Activated CD4-positive, alpha-beta T cell treated with anti-CD3 and anti-CD28 coated beads, Interleukin-2, Interleukin-6, amounts not matched to agents 100 ng/mL and 50 ng/mL, durations not matched to agents 16 hours and 8 hours (primary cell): ENCODE results near the gene SPATA20.
A peak's percentile ranks its signal among the peaks of the same experiment; 100 is the strongest.

Experiments used
- DNase-seq: peaks from one replicate; pipeline ENCODE4 v3.0.0-alpha.2; 2020

The SPATA20 gene

DNA sequence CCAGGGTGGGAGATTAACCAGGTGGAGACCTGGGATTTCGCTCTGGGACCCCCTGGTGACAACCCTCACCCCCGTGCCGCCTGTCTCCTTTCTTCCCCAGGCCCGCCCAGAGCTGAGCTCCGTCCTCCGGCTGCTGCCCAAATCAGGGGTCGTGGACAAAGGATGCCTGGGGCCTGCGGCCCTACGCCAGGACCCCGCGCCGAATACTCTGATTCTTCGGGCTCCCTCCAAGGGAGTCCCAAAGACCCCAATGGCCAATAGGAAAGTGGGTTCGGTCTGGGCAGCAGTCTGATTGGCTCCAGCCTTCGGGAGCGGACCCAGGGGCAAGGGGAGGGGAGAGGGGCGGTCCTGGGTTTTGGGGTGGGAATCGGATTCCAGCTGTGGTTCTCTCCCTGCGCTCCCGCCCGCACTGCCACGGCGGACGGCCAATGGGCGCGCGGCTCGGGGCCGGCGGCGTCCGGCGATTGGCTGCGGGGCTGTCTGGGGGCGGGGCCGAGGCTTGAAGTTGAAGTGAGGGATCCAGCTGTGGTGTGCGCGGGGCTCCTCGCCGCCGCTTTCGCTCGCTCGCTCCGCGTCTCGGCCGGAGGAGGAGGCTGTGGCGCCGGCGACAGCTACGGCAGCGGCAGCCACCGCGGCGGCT, 13.3 kb downstream of the SPATA20 start, which contains the start of gene CACNA1G:
CACNA1G (plus strand) TSS at position 531 of the 640 bp plus-strand sequence. CDS start 745 bp downstream, outside the sequence.
- DNase-seq = peak; percentile 89

DNA sequence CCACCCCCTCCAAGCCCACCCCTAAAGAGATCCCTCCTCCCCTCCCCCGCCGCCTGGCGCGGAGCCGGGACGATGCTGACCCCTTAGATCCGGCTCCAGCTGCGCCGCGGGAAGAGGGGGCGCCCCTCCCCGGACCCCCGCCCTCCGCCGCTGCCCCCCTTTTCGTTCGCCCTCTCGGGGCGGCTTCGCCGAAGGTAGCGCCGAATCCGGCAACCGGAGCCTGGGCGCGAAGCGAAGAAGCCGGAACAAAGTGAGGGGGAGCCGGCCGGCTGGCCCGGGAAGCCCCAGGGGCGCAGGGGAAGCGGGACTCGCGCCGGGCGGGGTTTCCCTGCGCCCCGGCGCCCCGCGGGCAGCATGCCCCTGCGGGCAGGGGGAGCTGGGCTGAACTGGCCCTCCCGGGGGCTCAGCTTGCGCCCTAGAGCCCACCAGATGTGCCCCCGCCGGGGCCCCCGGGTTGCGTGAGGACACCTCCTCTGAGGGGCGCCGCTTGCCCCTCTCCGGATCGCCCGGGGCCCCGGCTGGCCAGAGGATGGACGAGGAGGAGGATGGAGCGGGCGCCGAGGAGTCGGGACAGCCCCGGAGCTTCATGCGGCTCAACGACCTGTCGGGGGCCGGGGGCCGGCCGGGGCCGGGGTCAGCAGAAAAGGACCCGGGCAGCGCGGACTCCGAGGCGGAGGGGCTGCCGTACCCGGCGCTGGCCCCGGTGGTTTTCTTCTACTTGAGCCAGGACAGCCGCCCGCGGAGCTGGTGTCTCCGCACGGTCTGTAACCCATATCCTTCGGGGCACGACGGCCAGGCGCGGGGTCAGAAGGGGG, 14.2 kb downstream of the SPATA20 start:
- DNase-seq = no peak

DNA sequence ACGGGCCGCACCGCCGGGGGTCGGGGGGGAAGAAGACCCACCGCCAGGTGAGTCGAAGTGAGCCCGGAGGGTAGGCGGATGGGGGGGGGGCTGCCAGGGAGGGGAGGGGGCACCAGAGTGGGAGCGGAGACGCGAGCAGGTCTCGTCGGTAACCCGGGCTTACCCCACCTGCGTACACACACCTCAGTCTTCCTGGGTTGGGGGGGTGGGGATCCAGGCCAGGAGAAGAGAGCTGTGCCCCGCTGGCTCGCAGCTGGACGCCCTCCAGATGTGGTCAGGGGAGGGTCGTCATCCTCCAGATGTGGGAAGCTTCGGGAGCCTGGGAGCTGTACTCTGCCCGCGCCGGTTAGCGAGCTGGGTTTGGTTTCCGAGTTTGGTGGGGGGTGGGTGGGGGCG, 14.8 kb downstream of the SPATA20 start:
- no peak for DNase-seq

DNA sequence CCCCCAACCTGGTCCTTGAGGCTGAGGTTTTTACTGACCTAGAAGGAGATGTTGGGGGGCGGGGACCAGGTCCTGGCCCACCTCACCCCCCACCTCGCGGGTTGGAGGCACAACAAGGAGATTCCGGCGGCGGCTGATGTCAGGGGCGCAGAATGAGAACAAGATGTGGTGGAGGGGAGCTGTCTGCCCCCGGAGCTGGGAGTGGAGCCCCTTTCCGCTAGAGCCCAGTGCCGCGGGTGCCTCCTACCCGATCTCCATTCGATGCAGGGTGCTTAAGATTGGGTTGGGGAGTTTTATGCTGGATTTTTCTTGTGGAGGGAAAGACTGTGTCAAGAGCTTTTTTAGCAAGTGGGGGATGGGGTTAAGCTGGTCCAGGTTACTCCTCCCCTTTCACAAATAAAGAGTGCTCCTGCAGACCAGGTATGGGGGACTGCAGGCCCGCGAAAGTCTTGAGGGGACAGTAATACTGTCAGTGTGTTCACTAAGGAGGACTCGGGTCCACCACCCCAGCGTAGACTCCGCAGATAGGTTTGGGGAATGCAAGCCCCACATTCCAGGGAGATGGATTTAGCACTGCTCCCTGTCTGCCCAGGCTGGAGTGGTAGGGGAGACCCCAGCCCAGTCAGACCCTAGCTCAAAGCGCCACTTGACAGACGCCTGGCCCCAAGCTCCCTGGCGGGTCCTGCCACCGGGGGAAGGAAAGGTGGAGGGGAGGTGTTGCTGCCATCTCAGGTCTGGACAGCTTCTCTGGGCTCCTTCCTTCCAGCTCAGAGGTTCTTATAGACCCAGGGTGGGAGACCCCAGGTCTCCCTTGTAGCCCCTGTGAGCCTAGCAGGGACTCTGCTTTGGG, 15.5 kb downstream of the SPATA20 start:
- DNase-seq = no peak

DNA sequence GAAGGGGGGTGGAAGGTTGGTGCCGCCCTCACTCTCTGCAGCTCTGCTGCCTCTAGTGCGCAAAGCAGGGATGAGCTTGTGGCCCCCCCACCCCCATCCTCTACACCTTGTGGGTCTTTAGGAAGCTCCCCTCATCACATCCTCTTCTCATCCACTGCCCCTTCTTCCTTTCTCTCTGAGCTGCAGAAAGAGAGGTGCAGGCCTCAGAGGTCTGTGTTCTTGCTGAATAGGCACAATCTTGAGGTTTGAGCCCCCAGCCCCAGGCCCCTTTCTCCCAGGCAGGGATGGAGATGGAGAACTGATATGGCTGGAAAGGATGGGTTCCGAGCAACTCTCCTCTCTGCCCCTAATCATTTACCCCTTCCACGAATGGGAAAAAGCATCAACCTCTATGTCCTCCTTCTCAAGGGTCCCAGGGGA, 16.1 kb downstream of the SPATA20 start:
- DNase-seq = no peak

DNA sequence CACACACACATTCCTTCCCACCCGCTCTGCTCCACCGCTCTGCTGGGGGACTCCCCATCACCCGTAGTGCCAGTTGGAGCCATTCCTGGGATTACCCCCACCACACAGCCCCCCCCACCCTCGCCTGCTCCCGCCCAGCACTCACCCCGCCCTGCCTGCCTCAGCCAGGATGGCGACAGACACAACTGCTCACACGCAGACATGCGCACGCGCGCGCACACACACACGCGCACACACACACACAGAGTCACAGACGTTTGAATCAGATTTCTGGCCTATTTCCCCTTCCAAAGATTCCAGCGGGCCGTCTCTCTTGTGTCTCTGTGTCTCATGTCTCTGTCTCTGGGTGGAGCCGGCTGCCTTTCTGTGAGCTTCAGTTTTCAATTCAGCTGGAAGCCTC, 17.9 kb downstream of the SPATA20 start:
- no peak for DNase-seq

DNA sequence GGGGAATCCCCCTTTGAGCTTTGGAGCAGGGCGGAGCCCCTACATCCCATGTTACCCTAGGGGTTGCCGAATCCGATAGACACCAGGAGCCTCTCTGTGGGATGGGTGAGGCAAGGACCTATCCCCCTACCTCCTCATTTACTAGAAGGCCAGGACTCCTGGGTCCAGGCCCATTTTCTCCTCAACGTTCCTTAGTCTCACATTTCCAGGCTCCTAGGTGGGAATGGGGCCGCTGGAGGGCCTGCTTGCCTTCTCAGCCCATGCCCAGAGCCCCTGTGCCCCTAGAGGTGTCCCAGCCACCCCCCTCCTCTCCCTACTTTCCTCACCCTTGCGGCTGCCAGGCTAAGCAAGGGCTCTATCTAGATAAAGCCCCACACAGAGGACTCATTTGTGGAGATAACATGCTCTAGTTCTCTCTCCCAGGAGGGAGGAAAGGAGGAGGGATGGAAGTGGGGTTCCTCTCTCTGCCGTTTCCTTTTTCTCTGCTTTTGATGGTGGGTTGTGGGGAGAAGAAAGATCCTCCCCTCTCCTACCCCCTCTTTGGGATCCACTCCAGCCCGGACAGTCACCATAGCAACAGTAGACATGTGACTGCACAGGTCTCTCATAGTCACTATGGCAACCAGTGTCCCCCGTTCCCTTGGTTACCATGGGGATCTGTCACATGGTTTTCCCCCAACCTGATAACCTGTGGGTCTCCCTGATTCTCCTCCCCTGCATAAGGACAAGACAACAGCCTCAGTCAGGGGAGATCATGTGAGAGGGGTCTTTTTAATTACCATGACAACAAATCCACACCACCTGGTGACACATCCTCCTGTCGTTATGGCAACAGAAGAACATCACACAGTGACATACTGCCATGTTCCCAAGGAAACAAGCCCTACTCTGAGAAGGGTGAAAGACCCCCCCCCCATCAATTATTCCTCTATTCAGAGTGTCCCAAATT, 18.7 kb downstream of the SPATA20 start:
- DNase-seq = no peak

DNA sequence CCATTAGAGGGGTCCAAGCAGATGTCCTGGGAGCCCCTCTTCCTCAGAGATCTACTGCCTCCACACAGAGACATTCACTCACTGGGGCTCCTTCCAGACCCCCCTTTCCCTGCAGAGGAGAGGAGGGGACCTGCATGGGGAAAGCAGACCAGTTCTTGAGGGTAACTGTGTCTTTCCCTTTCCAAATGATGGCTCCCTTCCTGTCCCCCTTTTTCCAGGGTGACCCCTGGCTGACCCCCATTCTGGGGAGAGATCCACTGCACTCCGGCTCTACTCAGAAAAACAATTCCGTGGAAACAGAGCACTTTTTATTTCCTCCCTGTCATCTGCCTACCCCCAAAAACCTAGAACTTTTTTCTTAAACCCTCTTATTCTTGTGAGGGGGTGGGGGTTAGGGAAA, 19.9 kb downstream of the SPATA20 start:
- DNase-seq = no peak

DNA sequence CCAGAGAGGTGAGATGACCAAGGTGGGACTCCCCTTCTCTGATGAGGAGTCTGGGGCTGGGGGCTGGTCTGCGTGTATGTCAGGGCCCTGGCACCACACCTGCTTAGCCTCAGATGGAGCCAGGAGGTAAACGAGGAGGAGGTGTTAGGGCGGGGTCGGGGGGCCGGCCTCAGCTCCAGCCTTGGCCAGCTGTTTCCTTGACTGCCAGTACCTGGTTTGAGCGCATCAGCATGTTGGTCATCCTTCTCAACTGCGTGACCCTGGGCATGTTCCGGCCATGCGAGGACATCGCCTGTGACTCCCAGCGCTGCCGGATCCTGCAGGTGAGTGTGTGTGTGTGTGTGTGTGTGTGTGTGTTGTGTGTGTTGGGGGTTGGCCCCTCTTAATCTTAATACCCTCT, 21.7 kb downstream of the SPATA20 start:
- DNase-seq = no peak

DNA sequence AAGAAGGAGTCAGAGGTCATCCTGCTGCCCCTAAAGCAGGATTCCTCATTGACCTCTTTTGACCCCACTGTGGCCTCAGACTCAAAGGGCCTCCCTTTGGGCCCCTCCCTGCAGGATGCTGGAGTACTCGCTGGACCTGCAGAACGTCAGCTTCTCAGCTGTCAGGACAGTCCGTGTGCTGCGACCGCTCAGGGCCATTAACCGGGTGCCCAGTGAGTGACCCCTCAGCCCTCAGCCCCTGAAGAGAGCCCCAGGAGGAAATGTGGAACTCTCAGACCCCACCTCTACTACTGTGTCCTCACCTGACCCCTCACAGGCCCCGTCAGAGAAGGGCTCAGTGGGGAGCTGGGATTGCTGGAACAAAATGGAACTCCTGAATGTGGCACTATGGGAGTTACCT, 22.6 kb downstream of the SPATA20 start:
- no peak for DNase-seq

DNA sequence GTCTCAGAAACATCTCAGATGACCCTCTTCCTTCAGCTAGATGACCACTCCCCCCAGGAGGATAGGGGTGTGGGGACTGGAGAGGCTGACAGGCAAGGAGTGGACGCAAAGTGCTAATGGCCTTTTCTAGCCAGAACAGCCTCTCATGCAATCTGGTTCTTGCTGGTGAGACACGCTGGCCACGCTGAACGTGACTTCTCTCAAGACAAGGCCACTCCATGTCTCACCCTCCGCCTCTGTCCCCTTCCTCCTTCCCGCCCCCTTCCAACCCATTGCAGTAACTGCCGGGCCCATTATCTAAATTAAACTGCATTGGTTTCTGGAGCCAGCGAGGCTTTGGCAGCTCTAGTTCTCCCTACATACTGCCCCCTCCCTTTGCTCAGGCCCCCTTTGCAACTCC, 23.1 kb downstream of the SPATA20 start:
- DNase-seq = no peak

DNA sequence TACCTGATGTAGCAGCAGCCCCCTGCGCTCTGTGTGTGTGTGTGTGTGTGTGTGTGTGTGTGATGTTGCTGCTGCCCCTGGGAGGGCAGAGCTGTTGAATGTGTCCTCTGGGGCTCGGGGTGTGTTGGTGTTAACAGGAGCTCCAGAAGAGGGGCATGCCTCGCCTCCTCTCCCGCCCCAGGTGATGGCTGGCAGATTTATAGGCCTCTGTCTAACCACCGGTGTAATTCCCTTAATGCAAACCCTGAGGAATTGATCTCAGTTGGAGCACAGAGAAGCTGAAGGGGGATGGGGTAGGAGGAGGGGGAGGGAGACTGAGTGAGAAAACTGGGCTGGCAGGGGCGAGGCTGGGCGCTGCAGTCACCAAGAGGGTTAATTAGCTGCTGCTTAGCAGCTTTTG, 23.6 kb downstream of the SPATA20 start:
- no peak for DNase-seq

DNA sequence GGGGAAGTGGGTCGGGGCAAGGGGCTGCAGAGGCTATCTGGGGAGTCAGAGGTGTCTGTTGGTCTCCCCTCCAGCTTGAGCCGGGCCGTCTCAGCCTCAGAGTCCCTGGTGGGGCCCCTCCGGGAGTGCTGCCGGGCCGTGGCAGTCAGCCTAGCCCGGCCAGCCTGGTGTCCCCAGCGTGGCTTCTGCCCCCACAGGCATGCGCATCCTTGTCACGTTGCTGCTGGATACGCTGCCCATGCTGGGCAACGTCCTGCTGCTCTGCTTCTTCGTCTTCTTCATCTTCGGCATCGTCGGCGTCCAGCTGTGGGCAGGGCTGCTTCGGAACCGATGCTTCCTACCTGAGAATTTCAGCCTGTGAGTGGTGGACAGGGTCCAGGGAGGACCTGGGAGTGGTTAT, 24.7 kb downstream of the SPATA20 start:
- DNase-seq = no peak

DNA sequence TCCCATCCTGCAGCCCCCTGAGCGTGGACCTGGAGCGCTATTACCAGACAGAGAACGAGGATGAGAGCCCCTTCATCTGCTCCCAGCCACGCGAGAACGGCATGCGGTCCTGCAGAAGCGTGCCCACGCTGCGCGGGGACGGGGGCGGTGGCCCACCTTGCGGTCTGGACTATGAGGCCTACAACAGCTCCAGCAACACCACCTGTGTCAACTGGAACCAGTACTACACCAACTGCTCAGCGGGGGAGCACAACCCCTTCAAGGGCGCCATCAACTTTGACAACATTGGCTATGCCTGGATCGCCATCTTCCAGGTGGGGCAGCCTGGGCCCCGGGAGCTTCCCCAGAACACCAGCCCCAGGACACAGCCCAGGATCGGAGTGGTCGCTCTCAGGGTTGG, 25.6 kb downstream of the SPATA20 start:
- no peak for DNase-seq

DNA sequence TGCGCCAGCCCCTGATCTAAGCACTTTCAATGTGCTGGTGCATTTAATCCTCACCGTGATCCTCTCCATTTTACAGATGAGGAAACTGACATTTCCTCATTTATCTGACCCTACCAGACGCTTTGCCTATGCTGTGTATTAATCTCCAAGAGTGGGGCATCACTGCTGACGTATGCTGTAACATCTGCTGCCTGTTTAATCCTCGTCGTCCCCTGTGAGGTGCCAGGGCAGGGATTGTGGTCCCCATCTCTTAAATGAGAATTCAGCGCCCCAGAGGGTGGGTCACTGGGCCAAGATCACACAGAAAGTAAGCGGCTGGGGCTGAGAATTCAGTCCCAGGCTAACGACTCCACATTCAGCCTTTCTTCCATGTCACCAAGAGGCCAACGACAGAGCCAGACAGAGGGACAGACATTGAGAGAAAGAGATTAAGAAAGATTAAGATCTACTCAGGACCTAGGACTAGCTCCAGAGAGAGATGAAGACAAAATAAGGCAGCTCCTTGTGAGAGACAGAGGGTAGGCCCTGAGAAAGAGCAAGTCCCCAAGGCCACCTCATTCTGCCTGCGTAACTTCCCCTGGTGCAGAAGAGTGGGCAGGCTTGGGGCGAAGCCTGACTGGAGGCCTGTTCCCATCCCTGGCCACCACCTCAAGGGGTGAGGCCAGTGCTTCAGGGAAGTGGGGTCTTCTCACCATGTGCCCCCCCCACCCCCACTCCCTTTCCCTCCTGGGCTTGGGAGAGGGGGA, 27.1 kb downstream of the SPATA20 start:
- no peak for DNase-seq

DNA sequence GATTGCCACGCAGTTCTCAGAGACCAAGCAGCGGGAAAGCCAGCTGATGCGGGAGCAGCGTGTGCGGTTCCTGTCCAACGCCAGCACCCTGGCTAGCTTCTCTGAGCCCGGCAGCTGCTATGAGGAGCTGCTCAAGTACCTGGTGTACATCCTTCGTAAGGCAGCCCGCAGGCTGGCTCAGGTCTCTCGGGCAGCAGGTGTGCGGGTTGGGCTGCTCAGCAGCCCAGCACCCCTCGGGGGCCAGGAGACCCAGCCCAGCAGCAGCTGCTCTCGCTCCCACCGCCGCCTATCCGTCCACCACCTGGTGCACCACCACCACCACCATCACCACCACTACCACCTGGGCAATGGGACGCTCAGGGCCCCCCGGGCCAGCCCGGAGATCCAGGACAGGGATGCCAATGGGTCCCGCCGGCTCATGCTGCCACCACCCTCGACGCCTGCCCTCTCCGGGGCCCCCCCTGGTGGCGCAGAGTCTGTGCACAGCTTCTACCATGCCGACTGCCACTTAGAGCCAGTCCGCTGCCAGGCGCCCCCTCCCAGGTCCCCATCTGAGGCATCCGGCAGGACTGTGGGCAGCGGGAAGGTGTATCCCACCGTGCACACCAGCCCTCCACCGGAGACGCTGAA, 28.7 kb downstream of the SPATA20 start:
- no peak for DNase-seq

DNA sequence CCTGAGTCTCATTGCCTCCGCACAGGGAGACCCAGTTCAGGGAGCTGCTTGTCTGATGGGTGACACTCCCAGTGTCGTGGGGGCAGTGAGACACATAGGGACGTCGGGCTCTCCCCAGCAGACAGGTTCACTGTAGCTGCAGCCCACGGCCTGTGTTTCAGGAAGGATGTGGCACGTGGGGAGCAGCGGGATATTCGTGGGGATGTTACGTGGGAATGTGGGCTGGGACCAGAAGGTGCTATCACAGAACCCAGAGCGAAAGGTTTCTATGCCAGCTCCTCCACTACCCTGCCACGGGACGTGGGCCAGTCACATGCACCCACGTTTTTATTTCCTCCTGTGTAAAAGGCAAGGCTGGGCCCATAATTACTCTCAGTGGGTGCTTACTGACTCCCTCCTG, 29.9 kb downstream of the SPATA20 start:
- no peak for DNase-seq

DNA sequence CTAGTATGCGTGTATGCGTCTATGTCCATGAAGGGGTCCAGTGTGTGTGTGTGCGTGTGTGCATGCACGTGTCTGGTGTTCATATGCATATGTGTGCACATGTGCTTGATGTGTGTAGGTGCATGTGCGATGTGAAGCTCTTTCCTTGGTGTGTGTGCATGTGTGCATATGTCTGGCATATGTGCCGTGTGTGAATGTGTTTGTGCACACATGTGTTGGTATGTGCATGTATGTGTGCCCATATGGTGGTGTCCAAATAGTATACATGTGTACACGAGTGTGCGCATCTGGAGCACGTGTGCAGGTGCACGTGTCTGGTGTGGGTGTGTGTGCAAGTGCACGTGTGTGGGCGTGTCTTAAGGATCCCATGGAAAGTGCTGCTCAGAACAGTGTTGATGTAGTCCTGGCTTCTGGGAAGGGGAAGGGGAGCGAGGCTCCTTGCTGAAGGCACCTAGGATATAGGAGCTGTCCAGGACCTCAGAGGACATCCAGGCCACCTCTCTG, 30.5 kb downstream of the SPATA20 start:
- no peak for DNase-seq

DNA sequence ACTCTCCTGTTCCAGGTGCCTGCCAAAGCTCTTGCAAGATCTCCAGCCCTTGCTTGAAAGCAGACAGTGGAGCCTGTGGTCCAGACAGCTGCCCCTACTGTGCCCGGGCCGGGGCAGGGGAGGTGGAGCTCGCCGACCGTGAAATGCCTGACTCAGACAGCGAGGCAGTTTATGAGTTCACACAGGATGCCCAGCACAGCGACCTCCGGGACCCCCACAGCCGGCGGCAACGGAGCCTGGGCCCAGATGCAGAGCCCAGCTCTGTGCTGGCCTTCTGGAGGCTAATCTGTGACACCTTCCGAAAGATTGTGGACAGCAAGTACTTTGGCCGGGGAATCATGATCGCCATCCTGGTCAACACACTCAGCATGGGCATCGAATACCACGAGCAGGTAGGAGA, 31.2 kb downstream of the SPATA20 start:
- DNase-seq = no peak

DNA sequence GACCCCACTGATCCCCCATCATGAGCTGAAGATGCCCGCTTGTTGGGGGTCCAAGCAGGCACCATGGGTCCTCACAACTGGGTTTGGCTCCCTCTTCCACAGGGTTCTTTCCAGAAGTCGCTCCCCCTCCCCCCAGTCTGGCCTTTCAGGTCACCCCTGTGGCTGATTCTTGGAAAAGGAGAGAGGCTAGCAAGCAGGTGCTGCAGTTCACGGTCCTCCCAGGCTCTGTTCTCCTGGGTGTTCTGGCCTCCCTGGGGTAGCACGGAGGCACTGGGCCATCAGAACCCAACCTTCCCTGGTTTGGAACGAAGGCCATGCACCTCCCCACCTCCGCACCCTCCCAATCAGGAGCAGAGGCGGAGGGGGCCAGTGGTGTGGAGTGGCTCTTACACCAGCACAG, 32.4 kb downstream of the SPATA20 start:
- DNase-seq = no peak

DNA sequence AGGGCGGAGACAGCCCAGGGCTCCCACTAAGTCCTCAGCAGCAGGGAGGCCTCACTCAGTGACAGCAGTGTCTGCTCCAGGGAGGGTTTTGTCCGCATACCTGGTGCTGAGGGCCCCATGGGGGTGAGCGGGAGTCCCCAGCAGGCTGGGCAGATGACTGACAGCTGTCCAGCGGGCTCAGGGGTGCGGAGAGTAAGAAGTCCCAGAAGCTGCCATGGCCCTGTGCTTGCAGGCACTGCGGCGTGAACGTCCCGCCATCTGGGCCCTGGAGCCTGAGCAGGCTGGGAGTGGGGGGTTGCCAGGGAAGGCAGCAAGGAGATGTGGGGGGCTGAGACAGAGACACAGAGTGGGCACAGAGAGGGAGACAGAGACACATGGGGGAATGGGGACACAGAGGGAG, 33.7 kb downstream of the SPATA20 start:
- DNase-seq = no peak
